ENCODE data around the gene VSIR.
A peak's percentile ranks its signal among the peaks of the same experiment; 100 is the strongest.

VSIR gene

DNA sequence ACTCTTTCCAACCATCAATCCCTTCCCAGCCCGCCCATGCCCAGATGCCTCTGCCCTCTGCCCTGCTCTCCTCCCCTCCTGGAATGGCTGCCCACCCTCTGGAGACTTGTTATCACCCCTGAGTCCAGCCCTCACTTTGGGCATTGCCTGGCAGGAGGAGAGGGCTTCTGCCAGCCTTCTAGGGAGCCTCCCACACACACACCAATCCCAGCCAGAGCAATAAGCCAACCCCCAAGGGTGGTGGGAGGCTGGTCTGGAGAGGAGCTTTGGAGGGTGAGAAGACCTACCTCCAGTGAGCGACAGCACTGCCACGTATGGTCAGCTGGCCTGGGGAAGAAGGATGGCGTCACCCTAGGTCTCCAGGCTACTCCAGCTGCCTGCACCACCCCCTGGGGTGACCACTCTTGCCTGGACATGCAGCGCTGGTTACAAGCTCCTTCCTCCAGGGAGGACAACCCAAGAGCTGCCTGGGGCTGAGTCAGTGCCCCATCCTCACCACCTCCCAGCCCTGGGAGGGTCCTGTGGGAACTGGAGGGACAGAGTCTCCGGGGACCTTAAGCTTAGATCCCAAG lies 62.2 kb downstream of the VSIR start:
- DNase-seq = no peak

DNA sequence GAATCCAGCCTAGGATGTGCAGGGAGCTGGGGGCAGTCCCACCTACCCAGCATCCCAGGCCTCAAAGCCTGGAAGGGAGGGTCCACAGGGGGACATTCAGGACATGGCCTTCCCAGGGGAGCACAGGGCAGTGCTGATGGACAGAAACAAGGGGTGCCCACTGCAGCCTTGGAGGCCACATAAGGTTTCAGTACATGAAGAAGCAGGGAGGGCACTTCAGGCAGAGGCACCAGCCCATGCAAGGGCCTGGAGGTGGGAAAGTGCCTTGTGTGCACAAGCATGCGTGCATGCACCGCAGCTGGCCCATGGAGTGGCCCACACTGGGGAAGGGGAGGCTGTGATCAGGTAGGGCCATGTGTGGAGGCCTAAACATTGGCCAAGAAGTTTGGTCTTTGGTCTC lies 62.8 kb downstream of the VSIR start:
- DNase-seq = no peak

DNA sequence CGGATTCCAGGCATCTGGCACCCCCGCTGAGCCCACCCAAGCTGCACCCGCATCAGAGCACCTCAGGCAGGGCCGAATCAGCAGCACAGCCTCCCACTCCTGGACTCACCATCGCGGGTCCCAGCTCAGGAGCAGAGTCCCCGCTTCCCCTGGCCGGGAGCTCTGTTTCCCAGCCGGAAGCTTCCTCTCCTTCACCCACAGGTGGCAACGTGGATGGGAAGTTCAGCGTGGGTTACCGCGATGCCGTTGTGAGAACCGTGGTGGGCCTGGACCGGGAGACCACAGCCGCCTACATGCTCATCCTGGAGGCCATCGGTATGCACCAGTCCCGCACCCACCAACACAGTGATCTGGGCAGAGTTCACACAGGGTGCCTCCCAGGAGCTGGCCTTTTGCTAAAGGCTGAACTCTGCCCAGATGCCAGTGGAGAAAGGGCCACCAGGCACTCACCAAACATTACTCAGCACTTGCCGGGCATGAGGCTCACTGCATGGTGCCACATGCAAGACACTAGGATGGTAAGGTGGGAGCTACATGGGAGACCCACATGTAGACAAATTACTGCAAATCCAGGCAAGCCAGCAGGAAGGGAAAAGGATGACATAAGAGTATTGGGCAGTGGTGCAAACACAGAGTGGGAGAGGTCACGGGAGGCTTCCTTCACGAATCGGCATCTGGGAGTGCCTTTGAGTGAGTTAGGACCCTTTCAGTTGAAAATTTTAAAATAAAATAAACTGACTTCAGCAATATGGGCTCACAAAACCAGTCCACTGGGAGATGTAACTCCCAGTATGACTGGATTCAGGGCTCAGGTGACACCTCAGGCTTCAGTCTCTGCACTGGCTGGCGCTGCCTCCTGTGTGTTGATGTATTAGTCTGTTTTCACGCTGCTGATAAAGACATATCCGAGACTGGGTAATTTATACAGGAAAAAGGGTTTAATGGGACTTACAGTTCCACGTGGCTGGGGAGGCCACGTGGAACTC lies 64.1 kb downstream of the VSIR start:
- no peak for DNase-seq

DNA sequence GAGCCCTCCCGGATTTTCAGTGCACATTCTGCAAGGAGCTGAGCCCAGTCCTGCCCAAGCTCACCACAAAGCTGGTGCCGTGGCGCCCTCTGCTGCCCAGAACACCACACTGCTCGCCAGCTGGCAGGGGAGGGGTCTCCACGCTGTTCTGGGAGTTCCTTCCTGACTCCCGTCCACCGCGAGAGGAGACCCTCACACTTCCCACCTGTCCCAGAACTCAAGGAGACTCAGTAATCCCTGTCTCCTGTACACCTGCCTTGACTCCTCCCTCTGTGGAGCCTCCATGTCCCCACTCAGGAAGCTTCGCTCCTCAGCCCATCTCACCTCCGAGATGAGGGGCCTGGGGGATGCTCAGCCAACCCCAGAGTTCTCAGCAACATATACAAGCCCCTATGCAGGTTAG lies 65.0 kb downstream of the VSIR start:
- DNase-seq = peak; percentile 67

DNA sequence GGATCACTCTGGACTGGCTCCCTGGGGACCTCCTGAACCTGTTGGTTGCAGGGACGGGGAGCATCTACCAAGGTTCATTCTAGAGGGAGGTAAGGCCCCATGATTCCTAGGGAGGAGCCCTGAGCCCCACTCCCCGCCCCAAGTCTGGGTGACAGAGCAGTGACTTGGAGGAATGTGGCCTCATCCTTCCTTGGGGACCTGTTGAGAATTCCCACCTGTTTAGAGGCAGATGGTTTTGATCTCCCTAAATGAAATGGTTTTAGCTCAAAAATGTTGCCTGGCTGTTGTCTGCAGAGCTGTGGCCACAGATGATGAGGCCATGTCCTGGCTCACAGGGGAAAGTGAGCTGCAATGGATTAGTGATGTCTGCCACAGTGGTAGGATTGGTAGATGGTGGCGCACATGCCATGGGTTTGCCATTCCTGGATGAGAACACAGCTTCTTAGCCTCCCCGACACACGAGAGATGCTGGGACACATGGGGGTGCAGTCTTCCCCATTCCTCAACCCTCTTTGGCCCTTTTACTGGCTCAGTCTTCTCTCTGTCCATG lies 66.0 kb downstream of the VSIR start:
- DNase-seq = no peak

DNA sequence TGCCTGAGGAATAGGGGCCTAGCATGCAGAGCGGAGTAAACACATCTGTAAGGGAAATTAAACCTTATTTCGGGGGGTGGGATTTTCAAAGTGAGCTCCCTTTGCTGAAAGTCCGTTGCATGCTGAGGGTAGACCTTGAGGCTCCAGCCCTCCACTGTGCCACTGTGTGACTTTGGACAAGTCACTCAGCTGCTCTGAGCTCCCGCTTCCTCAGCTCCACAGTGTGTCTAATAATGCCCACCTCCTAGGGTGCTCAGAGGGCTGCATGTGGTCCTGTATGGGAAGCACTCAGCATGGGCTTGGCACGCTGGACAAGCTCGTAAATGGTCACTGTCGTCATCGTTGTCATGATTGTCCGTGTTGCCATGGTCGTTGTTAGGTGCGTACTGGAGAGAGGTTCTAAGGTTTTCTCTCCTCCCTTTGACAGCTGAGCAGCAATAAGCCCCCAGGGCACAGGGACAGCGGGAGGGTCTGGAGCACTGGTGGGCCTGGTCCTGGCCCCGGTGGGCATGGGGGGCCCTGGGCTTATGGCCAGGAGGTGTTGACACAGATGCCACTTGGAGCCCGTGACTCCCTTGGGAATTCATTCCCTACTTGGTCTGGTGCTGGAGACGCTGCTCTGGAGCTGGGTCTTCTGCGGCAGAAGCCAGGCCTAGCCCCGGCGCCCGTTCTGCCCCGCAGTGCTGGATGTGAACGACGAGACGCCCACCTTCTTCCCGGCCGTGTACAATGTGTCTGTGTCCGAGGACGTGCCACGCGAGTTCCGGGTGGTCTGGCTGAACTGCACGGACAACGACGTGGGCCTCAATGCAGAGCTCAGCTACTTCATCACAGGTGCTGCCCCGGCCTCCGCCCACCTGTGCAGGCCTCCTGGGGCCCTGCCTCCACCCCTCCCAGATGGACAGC lies 66.9 kb downstream of the VSIR start:
- no peak for DNase-seq

DNA sequence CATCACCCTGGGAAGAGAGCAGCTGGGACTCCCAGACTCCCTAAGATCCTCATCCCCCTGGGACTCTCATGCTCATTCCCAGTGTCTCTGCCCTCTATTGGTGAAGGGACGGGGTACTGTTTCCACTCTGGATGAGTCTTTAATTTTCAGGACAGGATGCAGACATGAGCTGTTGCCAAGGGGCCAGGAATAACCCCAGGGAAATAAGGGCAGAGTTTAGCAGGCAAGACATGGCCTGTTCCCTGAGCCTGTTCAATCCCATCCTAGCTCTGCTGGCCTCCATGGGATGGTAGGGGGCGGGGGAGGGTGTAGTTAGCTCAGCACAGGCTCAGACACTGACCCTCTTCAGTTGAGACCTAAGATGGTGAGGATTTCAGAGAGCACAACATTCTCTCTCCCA lies 67.7 kb downstream of the VSIR start:
- no peak for DNase-seq

DNA sequence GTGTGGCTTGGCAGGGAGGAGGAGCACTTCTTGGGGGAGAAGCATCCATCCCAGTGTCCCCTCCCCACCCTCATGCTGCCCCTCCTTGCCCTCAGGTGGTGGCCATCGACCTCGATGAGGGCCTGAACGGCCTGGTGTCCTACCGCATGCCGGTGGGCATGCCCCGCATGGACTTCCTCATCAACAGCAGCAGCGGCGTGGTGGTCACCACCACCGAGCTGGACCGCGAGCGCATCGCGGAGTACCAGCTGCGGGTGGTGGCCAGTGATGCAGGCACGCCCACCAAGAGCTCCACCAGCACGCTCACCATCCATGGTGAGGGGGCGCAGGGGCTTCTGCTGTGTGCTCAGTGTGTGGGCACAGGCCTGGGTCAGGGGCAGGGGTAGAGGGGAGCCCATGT lies 68.5 kb downstream of the VSIR start:
- DNase-seq = no peak

DNA sequence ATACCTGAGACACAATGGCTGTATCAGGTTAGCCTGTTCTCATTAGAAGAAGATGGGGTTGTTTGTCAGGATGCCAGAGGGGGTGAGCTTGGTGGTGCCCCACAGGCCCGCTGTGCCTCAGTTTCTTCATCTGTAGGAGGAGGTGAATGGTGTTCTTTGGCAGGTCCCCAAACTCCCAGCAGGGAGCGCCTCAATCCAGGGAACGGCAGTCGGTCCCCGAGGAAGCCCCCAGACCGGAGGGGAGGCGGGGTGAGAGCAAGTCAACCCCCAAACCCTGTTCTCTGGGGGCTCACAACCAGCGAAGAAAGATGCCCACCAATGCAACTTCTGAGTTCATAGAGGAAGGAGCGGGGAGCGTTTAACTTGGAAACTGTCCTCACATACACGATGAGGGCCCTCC lies 69.7 kb downstream of the VSIR start:
- DNase-seq = no peak

DNA sequence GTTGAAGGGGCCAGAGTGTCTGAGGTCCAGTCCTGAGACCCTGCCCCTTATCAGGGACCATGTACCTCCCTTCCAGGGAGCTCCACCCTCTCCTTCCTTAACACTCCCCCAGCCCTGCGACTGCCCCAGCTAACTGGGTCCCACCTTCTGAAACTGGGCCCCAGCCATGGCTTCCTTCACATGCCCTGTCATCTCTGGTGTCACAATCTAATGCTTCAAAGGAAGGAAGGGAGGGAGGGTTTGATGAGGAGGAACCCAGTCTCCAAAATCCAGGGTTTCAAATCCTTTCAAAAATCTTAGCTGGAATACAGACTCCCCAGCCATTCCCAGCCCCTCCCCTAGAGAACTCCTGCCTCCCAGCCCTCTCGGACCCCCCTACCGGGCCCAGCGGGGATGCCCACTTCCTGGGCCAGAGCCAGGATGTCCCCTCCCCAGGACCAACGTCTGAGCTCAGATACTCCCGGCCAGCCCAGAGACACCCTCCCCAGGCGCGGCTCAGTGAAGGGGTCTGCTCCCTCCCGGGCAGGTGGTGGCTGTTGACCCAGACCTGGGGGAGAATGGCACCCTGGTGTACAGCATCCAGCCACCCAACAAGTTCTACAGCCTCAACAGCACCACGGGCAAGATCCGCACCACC lies 71.7 kb downstream of the VSIR start:
- no peak for DNase-seq

DNA sequence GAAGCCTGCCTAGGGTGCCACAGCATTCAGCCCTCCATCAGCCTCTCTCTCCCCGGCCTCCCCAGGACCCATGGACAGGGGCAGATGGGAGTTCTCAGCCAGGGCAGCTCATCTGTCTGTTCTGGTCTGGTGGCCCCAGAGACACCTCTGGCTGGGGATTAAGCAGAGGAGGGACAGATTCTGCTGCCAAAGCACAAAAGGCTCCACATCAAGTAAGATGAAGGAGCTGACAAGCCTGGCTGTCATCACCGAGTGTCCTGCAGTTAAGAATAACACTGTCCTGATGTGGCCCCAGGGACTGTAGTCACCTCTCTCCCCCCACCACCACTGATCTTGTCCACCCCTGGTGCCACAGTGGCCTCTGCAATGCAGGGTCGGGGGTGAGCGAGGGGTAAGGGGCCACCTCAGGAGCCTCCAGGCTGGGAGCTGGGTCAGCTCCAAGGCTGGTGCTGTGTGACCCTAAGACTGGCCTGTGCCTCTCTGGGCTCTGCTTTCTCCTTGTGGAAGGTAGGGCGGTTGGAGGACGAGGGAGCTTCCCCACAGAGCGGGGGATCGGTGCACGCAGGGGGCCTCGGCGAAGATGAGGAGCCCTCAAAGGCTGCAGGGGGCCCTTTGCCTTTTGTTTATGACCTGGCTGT lies 72.5 kb downstream of the VSIR start:
- no peak for DNase-seq

DNA sequence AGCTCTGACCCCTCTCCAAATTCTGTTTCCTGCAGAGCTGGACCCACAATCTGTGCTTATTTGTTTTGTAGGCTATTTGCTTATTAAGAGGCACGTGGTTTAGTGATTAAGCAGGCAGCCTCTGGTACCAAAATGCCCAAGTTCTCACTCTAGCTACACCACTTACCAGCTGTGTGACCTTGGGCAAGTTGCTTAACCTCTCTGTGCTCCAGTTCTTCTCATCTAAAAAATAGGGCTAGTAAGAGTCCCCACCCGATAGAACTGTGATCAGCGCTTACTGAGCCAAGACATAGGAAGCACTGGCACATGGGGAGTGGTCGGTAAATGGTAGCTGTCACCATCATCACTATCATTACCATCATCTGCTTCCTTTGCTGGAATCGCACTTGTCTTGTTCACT lies 74.6 kb downstream of the VSIR start:
- DNase-seq = no peak

DNA sequence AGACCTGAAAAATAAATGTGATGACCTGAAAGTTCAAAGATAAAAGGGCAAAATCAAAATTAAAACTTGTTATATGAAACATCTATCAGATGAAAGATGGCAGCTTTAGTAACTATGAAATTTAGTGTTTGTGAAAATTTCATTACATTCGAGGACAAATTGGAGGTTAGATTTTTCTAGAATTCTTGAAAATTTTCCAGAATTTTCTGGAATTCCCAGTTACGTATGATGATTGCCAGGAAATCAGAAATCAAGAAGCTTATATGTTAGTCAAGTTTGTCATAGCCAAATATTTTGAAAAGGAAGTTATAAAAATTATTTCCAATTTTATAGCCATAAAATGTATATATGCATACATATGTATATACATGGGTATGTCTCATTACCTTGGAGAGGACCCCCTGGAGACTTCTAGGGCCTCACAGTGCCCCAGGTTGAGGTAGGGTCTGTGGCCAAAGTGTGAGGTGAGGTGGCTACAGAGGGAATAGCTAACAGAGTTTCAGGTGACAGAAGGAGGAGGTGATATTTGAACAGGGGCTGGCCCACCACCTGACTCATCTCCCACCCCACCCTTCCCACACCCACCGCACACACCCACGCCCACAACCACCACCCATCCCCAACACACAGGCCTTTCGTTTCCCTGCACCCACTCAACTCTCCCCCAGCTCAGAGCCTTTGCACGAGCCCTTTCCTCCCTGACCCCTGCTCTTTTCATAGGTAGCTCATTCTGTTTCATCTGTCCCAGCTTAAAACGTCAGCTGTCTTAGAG lies 75.2 kb downstream of the VSIR start:
- no peak for DNase-seq

Measured in activated CD4-positive, alpha-beta T cell treated with anti-CD3 and anti-CD28 coated beads, Interleukin-2, amount 50 U/mL, for 1 hour (primary cell).